Measurements from ENCODE around the gene C6orf62. TPM values are rescaled to one million over a fixed set of nuclear protein-coding genes. Genes with fewer than 3 reads are reported as not detected.
"Not testable (repeated sequence)": the region's sequence is repeated elsewhere in the genome, so short reads cannot be mapped to it uniquely, and the experiment has no call there.

C6orf62 gene
- polyA plus RNA-seq, 1 of the 3 experiments (the other 2 are of a cell fraction) = 36.0 TPM

DNA sequence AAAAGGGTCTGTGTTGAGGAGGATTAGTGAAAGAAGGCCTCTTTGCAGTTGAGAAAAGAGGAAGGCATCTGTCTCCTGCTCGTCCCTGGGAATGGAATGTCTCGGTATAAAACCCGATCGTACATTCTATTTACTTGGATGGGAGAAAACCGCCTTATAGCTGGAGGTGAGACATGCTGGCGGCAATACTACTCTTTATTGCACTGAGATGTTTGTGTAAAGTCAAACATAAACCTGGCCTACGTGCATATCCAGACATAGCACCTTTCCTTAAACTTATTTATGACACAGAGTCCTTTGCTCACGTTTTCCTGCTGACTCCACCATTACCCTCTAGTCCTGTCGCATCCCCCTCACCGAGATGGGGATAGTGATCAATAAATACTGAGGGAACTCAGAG is 56.7 kb downstream of the C6orf62 start:
- Histone ChIP-seq H3K9me2 (no peaks in the 10 kb centered on the region), H3K27me3 (ENCODE audit: insufficient read depth) (no peaks in the 10 kb centered on the region), H3K9me3 (no peaks in the 10 kb centered on the region), H2AFZ (ENCODE audit: low read depth) (no peak overlapping the region), H3K36me3 (replicated peaks in 1 of 2; ENCODE audit: control insufficient read depth in 1 of 2, insufficient read depth in 2 of 2, low read length in 1 of 2) (peaks cover 54 to 57% of the 10 kb centered on the region in 2 experiments), H3K9ac (no peak overlapping the region), H3K4me3 (ENCODE audit: low read depth in 2 of 2, low read length in 1 of 2) (no peak overlapping the region), H3F3A (replicated peaks; ENCODE audit: insufficient read depth) (no peaks in the 10 kb centered on the region), H4K20me1 (ENCODE audit: insufficient read depth) (no peaks in the 10 kb centered on the region), H3K4me1 (ENCODE audit: control insufficient read depth in 1 of 2, insufficient read depth in 2 of 2, low read depth in 1 of 2, low read length in 1 of 2) (peaks cover 6 to 9% of the 10 kb centered on the region in 2 experiments; a peak in 2 of 4 replicates), H3K27ac (ENCODE audit: low read depth in 2 of 2, low read length in 1 of 2) (no peak overlapping the region), H3K4me2 (no peak overlapping the region), H3K79me2 (ENCODE audit: insufficient read depth) (peaks cover 49% of the 10 kb centered on the region)
- ChIA-PET POLR2A (no interaction called here), CTCF (interaction anchor here (0.7 to 1.4 kb wide), 3 partner anchors 81 to 565 kb away, joined by 3 to 8 read pairs (median 4); no protein-coding TSS in a partner anchor)
- DNase-seq = no peak
- TF ChIP-seq RCOR1 (IDR thresholded peaks at IDR 0.05; ENCODE audit: low read length) (no peak), JUND (IDR thresholded peaks at IDR 0.05) (no peak), CHD2 (IDR thresholded peaks at IDR 0.05; ENCODE audit: low read length, partially characterized antibody) (no peak), SIN3A (IDR thresholded peaks at IDR 0.05; ENCODE audit: borderline replicate concordance, low read depth, low read length) (no peak), SMC3 (IDR thresholded peaks at IDR 0.05; ENCODE audit: low read depth, low read length) (no peak), FOXJ3 (CRISPR knock-in tag; IDR thresholded peaks at IDR 0.05) (no peak), EP300 (IDR thresholded peaks at IDR 0.05; ENCODE audit: borderline replicate concordance in 1 of 2, low read depth in 1 of 2, low read length in 1 of 2) (no peak), FOSL2 (IDR thresholded peaks at IDR 0.05; ENCODE audit: borderline replicate concordance, low read depth) (no peak), GABPA (IDR thresholded peaks at IDR 0.05; ENCODE audit: low read depth) (no peak), TAF1 (IDR thresholded peaks at IDR 0.05; ENCODE audit: borderline replicate concordance, low read depth, low read length) (no peak)
- TF ChIP-seq, protein P1, sequence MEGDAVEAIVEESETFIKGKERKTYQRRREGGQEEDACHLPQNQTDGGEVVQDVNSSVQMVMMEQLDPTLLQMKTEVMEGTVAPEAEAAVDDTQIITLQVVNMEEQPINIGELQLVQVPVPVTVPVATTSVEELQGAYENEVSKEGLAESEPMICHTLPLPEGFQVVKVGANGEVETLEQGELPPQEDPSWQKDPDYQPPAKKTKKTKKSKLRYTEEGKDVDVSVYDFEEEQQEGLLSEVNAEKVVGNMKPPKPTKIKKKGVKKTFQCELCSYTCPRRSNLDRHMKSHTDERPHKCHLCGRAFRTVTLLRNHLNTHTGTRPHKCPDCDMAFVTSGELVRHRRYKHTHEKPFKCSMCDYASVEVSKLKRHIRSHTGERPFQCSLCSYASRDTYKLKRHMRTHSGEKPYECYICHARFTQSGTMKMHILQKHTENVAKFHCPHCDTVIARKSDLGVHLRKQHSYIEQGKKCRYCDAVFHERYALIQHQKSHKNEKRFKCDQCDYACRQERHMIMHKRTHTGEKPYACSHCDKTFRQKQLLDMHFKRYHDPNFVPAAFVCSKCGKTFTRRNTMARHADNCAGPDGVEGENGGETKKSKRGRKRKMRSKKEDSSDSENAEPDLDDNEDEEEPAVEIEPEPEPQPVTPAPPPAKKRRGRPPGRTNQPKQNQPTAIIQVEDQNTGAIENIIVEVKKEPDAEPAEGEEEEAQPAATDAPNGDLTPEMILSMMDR (IDR thresholded peaks at IDR 0.05) = no peak
- TF ChIP-seq, protein P2, sequence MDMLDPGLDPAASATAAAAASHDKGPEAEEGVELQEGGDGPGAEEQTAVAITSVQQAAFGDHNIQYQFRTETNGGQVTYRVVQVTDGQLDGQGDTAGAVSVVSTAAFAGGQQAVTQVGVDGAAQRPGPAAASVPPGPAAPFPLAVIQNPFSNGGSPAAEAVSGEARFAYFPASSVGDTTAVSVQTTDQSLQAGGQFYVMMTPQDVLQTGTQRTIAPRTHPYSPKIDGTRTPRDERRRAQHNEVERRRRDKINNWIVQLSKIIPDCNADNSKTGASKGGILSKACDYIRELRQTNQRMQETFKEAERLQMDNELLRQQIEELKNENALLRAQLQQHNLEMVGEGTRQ (IDR thresholded peaks at IDR 0.05; ENCODE audit: borderline replicate concordance, low read depth, low read length) = no peak
- TF ChIP-seq, protein P3, sequence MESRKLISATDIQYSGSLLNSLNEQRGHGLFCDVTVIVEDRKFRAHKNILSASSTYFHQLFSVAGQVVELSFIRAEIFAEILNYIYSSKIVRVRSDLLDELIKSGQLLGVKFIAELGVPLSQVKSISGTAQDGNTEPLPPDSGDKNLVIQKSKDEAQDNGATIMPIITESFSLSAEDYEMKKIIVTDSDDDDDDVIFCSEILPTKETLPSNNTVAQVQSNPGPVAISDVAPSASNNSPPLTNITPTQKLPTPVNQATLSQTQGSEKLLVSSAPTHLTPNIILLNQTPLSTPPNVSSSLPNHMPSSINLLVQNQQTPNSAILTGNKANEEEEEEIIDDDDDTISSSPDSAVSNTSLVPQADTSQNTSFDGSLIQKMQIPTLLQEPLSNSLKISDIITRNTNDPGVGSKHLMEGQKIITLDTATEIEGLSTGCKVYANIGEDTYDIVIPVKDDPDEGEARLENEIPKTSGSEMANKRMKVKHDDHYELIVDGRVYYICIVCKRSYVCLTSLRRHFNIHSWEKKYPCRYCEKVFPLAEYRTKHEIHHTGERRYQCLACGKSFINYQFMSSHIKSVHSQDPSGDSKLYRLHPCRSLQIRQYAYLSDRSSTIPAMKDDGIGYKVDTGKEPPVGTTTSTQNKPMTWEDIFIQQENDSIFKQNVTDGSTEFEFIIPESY (IDR thresholded peaks at IDR 0.05; ENCODE audit: borderline replicate concordance, low read depth) = no peak
- TF ChIP-seq, protein P4, sequence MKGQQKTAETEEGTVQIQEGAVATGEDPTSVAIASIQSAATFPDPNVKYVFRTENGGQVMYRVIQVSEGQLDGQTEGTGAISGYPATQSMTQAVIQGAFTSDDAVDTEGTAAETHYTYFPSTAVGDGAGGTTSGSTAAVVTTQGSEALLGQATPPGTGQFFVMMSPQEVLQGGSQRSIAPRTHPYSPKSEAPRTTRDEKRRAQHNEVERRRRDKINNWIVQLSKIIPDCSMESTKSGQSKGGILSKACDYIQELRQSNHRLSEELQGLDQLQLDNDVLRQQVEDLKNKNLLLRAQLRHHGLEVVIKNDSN (IDR thresholded peaks at IDR 0.05; ENCODE audit: borderline replicate concordance, low read depth) = no peak
- WGBS (ENCODE audit: low lambda C conversion rate) = 93% methylated on average over 10 of the region's 10 CpGs

DNA sequence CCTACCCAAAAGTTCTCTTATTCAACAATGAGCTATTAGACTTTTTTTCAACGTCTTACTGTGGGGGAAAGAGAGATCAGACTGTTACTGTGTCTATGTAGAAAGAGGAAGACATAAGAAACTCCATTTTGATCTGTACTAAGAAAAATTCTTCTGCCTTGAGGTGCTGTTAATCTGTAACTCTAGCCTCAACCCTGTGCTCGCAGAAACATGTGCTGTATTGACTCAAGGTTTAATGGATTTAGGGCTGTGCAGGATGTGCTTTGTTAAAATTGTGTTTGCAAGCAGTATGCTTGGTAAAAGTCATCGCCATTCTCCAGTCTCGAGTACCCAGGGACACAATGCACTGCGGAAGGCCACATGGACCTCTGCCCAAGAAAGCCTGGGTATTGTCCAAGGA is 57.2 kb downstream of the C6orf62 start:
- Histone ChIP-seq H3K36me3 (replicated peaks in 1 of 2; ENCODE audit: control insufficient read depth in 1 of 2, insufficient read depth in 2 of 2, low read length in 1 of 2) (peaks cover 55 to 62% of the 10 kb centered on the region in 2 experiments), H3K79me2 (ENCODE audit: insufficient read depth) (peaks cover 49% of the 10 kb centered on the region)
- H3K4me3 ChIP-seq (ENCODE audit: low read depth in 2 of 2, low read length in 1 of 2); H2AFZ ChIP-seq (ENCODE audit: low read depth); H3K9me3 ChIP-seq; POLR2A ChIA-PET; DNase-seq; H3K27ac ChIP-seq (ENCODE audit: low read depth in 2 of 2, low read length in 1 of 2); H3F3A ChIP-seq (replicated peaks; ENCODE audit: insufficient read depth); H3K4me1 ChIP-seq (ENCODE audit: control insufficient read depth in 1 of 2, insufficient read depth in 2 of 2, low read depth in 1 of 2, low read length in 1 of 2); H3K9me2 ChIP-seq; H3K4me2 ChIP-seq; H4K20me1 ChIP-seq (ENCODE audit: insufficient read depth); H3K9ac ChIP-seq; H3K27me3 ChIP-seq (ENCODE audit: insufficient read depth): not testable (repeated sequence)
- CTCF ChIA-PET = interaction anchor here (0.7 to 1.4 kb wide), 2 partner anchors 80 to 565 kb away, joined by 3 to 4 read pairs; no protein-coding TSS in a partner anchor
- 79% methylated on average over 2 of the region's 5 CpGs for WGBS (ENCODE audit: low lambda C conversion rate)
